Mucosa of descending colon (tissue), 3 donors: ENCODE measurements around the gene MYO18B. TPM values are rescaled to one million over a fixed set of nuclear protein-coding genes. Genes with fewer than 3 reads are reported as not detected.
"Not testable (repeated sequence)": the region's sequence is repeated elsewhere in the genome, so short reads cannot be mapped to it uniquely, and the experiment has no call there.

ENCODE experiments used
- ATAC-seq: fragments of 200-7000 bp; cut with Tn5 transposase; one replicate; pipeline ENCODE4 v1.9.1; 2020; ENCODE audit warnings: mild to moderate bottlenecking, moderate library complexity
- DNase-seq, 3 donors: peaks; one replicate each; pipeline ENCODE4 v3.0.0-alpha.2; 2020
- H3K36me3 ChIP-seq: fragments of 200-600 bp; one replicate; pipeline ENCODE4 v1.8.0; 2021; ENCODE audit warnings: low read depth, mild to moderate bottlenecking
- H3K4me1 ChIP-seq: fragments of 200-600 bp; one replicate; pipeline ENCODE4 v1.8.0; 2021; ENCODE audit warnings: low read depth, mild to moderate bottlenecking
- H3K4me3 ChIP-seq: fragments of 200-600 bp; one replicate; pipeline ENCODE4 v1.8.0; 2021; ENCODE audit warnings: mild to moderate bottlenecking
- H3K9me3 ChIP-seq: fragments of 200-600 bp; one replicate; pipeline ENCODE4 v1.8.0; 2021; ENCODE audit warnings: mild to moderate bottlenecking
- CTCF ChIP-seq: fragments of 200-600 bp; IDR thresholded peaks from one replicate; pipeline ENCODE4 v1.8.0; 2022; ENCODE audit warnings: antibody characterized with exemption, mild to moderate bottlenecking
- intact Hi-C, 2 donors: fragments of 100-400 bp; cut with DNase I in 1 of 2; cut with micrococcal nuclease in 1 of 2; formaldehyde crosslinking; loops; one replicate each; pipeline versions ENCODE4 v1.11.0 to v1.11.1; 2022; cut with DNase I, micrococcal nuclease
- total RNA-seq, 3 donors: library from RNA; stranded (reverse); fragmentation: NEBNext Ultra II Directional in 2 of 3; extraction: Animal tissue kit (Norgen Biotek cat#: 25700) in 2 of 3; gene quantifications; one replicate each; pipeline versions ENCODE4 v1.2.1 to v1.2.4, GENCODE V29; 2021 to 2023
- donor health status: DM: no; HTN: no; CAD: no; lungs with moderate emphysema.
- donor health status: DM: no; HTN: no; CAD: no.
- donor health status: DM: no; HTN: yes; CAD: no.

The MYO18B gene
- total RNA-seq, 3 donors from 2014 or later, result 0.03 to 0.17 (median 0.12) TPM

GRCh38 chr22:25701056-25701780 lies 40.8 kb upstream of the MYO18B start:
- Histone ChIP-seq H3K9me3 (no peaks in the 10 kb centered on the region), H3K36me3 (no peaks in the 10 kb centered on the region), H3K4me3 (no peak overlapping the region), H3K4me1 (no peaks in the 10 kb centered on the region)
- no peak for DNase-seq
- no peak for ATAC-seq
- intact Hi-C loops, result no loop called here
- TF ChIP-seq CTCF, result no peak

- ATAC-seq, result no peak
- no peaks in the 10 kb centered on the region for H3K4me1 ChIP-seq
- intact Hi-C loops, result no loop called here
- no peaks in the 10 kb centered on the region for H3K36me3 ChIP-seq
- TF ChIP-seq CTCF, result no peak
- H3K9me3 ChIP-seq, result no peaks in the 10 kb centered on the region
- no peak for DNase-seq
- H3K4me3 ChIP-seq, result no peak overlapping the region
Observed at GRCh38 chr22:25702040-25702439, 39.9 kb upstream of the MYO18B start.

GRCh38 chr22:25702571-25703167 lies 39.3 kb upstream of the MYO18B start:
- TF ChIP-seq CTCF, result no peak
- ATAC-seq, result no peak
- intact Hi-C loops, result no loop called here

GRCh38 chr22:25704701-25705100 lies 37.3 kb upstream of the MYO18B start:
- intact Hi-C loops, result no loop called here
- no peak for ATAC-seq
- no peaks in the 10 kb centered on the region for H3K36me3 ChIP-seq

More at GRCh38 chr22:25702571-25703167, 39.3 kb upstream of the MYO18B start:
- no peak for DNase-seq
- H3K9me3 ChIP-seq, result no peaks in the 10 kb centered on the region
- H3K4me3 ChIP-seq, result no peak overlapping the region
- no peaks in the 10 kb centered on the region for H3K4me1 ChIP-seq
- no peaks in the 10 kb centered on the region for H3K36me3 ChIP-seq

GRCh38 chr22:25706197-25706596 lies 35.8 kb upstream of the MYO18B start:
- DNase-seq (no peak), ATAC-seq (no peak)
- TF ChIP-seq CTCF, result no peak
- Histone ChIP-seq H3K4me3 (no peak overlapping the region), H3K36me3 (no peaks in the 10 kb centered on the region), H3K4me1 (no peaks in the 10 kb centered on the region), H3K9me3 (no peaks in the 10 kb centered on the region)
- intact Hi-C loops, result no loop called here

More at GRCh38 chr22:25704701-25705100, 37.3 kb upstream of the MYO18B start:
- Histone ChIP-seq H3K4me1 (no peaks in the 10 kb centered on the region), H3K4me3 (no peak overlapping the region), H3K9me3 (no peaks in the 10 kb centered on the region)
- no peak for TF ChIP-seq CTCF
- no peak for DNase-seq

- intact Hi-C loops, H3K9me3 ChIP-seq, H3K36me3 ChIP-seq, H3K4me1 ChIP-seq, DNase-seq, H3K4me3 ChIP-seq, ATAC-seq: not testable (repeated sequence)
Observed at GRCh38 chr22:25708430-25708829, 33.6 kb upstream of the MYO18B start.
